Liver (tissue), 3 donors: ENCODE data around the gene DEPDC4.

ENCODE experiments used
- GABPA ChIP-seq, 2 donors: IDR thresholded peaks in 1 of 2; conservative IDR thresholded peaks in 1 of 2; 2 replicates each; pipeline ENCODE4 v1.6.1; 2016; ENCODE audit warnings: antibody characterized with exemption in 2 of 2, mild to moderate bottlenecking in 1 of 2, moderate library complexity in 1 of 2
- HNF4A ChIP-seq, 2 donors: conservative IDR thresholded peaks; 2 replicates each; pipeline ENCODE4 v1.6.1; 2016; ENCODE audit warnings: antibody characterized with exemption in 2 of 2, mild to moderate bottlenecking in 2 of 2
- RAD21 ChIP-seq, 2 donors: IDR thresholded peaks; 2 replicates each; pipeline ENCODE4 v1.6.1; 2016; ENCODE audit warnings: antibody characterized with exemption in 2 of 2, mild to moderate bottlenecking in 2 of 2
- RXRA ChIP-seq, 2 donors: IDR thresholded peaks; 2 replicates each; pipeline ENCODE4 v1.6.1; 2017 to 2018; ENCODE audit warnings: antibody characterized with exemption in 2 of 2, mild to moderate bottlenecking in 1 of 2
- SP1 ChIP-seq: IDR thresholded peaks from 2 replicates; pipeline ENCODE4 v1.6.1; 2018; ENCODE audit warnings: antibody characterized with exemption, mild to moderate bottlenecking
- TF ChIP-seq, protein P1 (sequence below): fragments of 150-350 bp; IDR thresholded peaks from 2 replicates; pipeline ENCODE4 v1.5.1; 2017; ENCODE audit warnings: improper control_type of control experiment, low read depth, low read length; ENCODE audit not compliant: missing input control
- TF ChIP-seq, protein P2 (sequence below): IDR thresholded peaks from 2 replicates; pipeline ENCODE4 v1.6.1; 2016; ENCODE audit warnings: antibody characterized with exemption
- donor health status: healthy.
- donor health status: healthy.

DNA sequence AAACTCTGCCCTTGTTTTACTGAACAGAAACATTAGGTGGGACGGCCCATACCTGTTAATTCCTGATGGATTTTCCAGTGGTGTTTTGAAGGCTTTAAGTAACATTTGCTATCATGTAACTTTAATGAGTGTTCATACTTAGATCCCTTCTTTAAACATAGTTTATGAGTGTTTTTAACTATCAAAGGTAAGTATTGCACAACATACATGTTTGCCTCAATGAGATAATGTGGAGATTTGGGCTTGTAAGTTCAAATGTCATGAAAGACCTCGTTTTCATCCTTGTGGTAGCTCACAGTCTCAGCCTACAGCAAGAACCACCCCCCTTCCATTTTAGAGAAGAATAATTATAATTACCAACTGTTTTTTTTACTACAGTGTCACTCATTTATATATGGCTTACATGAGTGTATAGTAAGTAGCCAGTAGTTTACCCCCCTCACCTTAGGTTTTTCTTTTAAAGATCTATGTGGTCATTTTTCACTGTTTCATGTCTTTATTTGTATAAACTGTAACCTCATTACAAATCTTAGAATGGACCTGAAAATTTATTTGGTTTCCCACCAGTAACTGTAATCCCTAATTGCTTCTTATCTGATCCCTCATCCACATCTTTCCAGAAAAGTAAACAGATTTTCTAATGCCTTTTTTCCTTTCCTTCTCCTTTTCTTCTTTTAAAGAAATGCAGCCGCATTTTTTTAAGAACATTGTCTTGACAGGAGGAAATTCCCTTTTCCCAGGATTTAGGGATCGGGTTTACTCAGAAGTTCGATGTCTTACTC, 47.4 kb downstream of the DEPDC4 start:
- peak; percentile 24 to 27 for TF ChIP-seq RXRA (IDR thresholded peaks at IDR 0.05)
- TF ChIP-seq SP1: no peak
- TF ChIP-seq, protein P1, sequence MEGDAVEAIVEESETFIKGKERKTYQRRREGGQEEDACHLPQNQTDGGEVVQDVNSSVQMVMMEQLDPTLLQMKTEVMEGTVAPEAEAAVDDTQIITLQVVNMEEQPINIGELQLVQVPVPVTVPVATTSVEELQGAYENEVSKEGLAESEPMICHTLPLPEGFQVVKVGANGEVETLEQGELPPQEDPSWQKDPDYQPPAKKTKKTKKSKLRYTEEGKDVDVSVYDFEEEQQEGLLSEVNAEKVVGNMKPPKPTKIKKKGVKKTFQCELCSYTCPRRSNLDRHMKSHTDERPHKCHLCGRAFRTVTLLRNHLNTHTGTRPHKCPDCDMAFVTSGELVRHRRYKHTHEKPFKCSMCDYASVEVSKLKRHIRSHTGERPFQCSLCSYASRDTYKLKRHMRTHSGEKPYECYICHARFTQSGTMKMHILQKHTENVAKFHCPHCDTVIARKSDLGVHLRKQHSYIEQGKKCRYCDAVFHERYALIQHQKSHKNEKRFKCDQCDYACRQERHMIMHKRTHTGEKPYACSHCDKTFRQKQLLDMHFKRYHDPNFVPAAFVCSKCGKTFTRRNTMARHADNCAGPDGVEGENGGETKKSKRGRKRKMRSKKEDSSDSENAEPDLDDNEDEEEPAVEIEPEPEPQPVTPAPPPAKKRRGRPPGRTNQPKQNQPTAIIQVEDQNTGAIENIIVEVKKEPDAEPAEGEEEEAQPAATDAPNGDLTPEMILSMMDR: no peak
- TF ChIP-seq RAD21 (IDR thresholded peaks at IDR 0.05): no peak
- no peak for TF ChIP-seq GABPA (IDR thresholded peaks at IDR 0.05 in 1 of 2, conservative IDR thresholded peaks at IDR 0.05 in 1 of 2)
- TF ChIP-seq, protein P2, sequence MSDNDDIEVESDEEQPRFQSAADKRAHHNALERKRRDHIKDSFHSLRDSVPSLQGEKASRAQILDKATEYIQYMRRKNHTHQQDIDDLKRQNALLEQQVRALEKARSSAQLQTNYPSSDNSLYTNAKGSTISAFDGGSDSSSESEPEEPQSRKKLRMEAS: no peak
- peak; percentile 42 to 44 for TF ChIP-seq HNF4A (conservative IDR thresholded peaks at IDR 0.05)
